ENCODE data around the gene C2CD2L.
"Not testable (repeated sequence)": the region's sequence is repeated elsewhere in the genome, so short reads cannot be mapped to it uniquely, and the experiment has no call there.

C2CD2L gene

DNA sequence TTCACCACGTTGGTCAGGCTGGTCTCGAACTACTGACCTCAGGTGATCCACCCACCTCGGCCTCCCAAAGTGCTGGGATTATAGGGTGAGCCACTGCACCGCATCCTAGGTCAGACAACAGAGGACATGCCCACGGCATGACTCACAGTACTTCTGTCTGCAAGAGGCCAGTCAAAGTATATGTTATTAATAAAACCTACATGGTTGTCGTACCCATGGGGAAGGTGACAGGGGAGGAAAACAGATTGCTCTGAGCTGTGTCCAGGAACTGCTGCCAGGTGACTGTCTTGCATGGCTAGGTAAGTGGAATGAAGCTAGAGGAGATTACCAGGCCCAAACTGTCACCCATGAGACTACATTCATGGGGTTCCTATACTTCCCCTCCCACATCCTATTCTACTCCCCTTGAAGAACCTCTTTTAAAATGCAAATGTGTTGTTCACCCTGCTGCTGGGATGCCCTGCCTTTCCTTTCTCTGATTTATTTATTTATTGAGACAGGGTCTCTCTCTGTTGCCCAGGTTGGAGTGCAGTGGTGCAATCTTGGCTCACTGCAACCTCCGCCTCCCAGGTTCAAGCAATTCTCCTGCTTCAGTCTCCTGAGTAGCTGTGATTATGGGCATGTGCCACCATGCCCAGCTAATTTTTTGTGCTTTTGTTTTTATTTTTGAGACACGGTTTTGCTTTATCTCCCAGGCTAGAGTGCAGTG, 59.4 kb downstream of the C2CD2L start:
- TF ChIP-seq GABPA (IDR thresholded peaks at IDR 0.05; ENCODE audit: low read depth) (no peak), POLR2AphosphoS5 (IDR thresholded peaks at IDR 0.05; ENCODE audit: low read depth) (no peak), SPI1 (IDR thresholded peaks at IDR 0.05; ENCODE audit: borderline replicate concordance, low read depth) (no peak), CTCF (IDR thresholded peaks at IDR 0.05; ENCODE audit: insufficient read depth, low read length) (no peak)
- TF ChIP-seq, protein P1, sequence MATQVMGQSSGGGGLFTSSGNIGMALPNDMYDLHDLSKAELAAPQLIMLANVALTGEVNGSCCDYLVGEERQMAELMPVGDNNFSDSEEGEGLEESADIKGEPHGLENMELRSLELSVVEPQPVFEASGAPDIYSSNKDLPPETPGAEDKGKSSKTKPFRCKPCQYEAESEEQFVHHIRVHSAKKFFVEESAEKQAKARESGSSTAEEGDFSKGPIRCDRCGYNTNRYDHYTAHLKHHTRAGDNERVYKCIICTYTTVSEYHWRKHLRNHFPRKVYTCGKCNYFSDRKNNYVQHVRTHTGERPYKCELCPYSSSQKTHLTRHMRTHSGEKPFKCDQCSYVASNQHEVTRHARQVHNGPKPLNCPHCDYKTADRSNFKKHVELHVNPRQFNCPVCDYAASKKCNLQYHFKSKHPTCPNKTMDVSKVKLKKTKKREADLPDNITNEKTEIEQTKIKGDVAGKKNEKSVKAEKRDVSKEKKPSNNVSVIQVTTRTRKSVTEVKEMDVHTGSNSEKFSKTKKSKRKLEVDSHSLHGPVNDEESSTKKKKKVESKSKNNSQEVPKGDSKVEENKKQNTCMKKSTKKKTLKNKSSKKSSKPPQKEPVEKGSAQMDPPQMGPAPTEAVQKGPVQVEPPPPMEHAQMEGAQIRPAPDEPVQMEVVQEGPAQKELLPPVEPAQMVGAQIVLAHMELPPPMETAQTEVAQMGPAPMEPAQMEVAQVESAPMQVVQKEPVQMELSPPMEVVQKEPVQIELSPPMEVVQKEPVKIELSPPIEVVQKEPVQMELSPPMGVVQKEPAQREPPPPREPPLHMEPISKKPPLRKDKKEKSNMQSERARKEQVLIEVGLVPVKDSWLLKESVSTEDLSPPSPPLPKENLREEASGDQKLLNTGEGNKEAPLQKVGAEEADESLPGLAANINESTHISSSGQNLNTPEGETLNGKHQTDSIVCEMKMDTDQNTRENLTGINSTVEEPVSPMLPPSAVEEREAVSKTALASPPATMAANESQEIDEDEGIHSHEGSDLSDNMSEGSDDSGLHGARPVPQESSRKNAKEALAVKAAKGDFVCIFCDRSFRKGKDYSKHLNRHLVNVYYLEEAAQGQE (IDR thresholded peaks at IDR 0.05; ENCODE audit: insufficient replicate concordance, low read depth), result no peak
- no peak for DNase-seq (ENCODE audit: low read depth in 1 of 2, low spot score in 1 of 2)
- no peak overlapping the region for H3K4me3 ChIP-seq (replicated peaks; ENCODE audit: insufficient read depth, low read length)
- H3K27me3 ChIP-seq (ENCODE audit: insufficient read depth, poor library complexity, severe bottlenecking), result no peaks in the 10 kb centered on the region
- H3K27ac ChIP-seq (replicated peaks), result no peak overlapping the region

DNA sequence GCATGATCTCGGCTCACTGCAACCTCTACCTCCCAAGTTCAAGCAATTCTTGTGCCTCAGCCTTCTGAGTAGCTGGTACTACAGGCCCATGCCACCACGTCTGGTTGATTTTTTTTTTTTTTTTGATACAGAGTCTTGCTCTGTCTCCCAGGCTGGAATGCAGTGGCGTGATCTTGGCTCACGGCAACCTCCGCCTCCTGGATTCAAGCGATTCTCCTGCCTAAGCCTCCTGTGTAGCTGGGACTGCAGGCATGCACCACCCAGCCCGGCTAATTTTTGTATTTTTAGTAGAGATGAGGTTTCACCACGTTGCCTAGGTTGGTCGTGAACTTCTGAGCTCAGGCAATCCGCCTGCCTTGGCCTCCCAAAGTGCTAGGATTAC, 59.9 kb downstream of the C2CD2L start:
- H3K27me3 ChIP-seq (ENCODE audit: insufficient read depth, poor library complexity, severe bottlenecking); DNase-seq (ENCODE audit: low read depth in 1 of 2, low spot score in 1 of 2); H3K27ac ChIP-seq (replicated peaks); H3K4me3 ChIP-seq (replicated peaks; ENCODE audit: insufficient read depth, low read length): not testable (repeated sequence)

DNA sequence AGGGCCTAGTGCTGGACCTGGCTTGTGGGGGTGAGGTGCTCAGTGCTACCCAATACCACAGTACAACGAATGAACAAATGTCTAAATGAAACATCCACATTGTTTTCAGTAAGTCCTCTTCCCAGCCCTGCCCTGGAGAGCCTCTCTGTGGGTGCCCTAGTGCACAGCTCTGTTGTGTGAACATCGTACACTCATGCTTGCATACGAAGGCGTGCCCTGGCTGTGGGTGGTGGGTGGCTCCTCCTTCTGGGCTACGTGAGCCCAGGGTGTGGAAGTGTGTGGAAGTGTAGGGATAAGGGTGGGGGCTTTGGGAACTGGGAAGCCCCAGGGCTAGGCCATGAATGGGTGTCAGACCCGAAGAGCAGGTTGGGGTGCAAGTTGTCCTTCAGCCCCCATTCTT, 60.8 kb downstream of the C2CD2L start:
- no peak overlapping the region for H3K27ac ChIP-seq (replicated peaks)
- no peak overlapping the region for H3K4me3 ChIP-seq (replicated peaks; ENCODE audit: insufficient read depth, low read length)
- no peaks in the 10 kb centered on the region for H3K27me3 ChIP-seq (ENCODE audit: insufficient read depth, poor library complexity, severe bottlenecking)
- no peak for DNase-seq (ENCODE audit: low read depth in 1 of 2, low spot score in 1 of 2)
- no peak for TF ChIP-seq CTCF (IDR thresholded peaks at IDR 0.05; ENCODE audit: insufficient read depth, low read length)

Data from HL-60 (cell line).